Urinary bladder (tissue), 4 donors: ENCODE results near the gene CREB5. TPM values are rescaled to one million over a fixed set of nuclear protein-coding genes. Genes with fewer than 3 reads are reported as not detected.
"Not testable (repeated sequence)": the region's sequence is repeated elsewhere in the genome, so short reads cannot be mapped to it uniquely, and the experiment has no call there.

Source experiments
- DNase-seq: peaks from one replicate; pipeline ENCODE4 v3.0.0-alpha.2; 2015; ENCODE audit errors: extremely low spot score
- H3K27ac ChIP-seq: one replicate; pipeline ENCODE4 v1.5.1; 2013; ENCODE audit warnings: low read depth, mild to moderate bottlenecking, moderate library complexity
- H3K36me3 ChIP-seq: one replicate; pipeline ENCODE4 v1.6.1; 2013; ENCODE audit warnings: mild to moderate bottlenecking, moderate library complexity; ENCODE audit not compliant: insufficient read depth
- H3K4me1 ChIP-seq: one replicate; pipeline ENCODE4 v1.6.1; 2013; ENCODE audit warnings: mild to moderate bottlenecking, moderate library complexity; ENCODE audit not compliant: insufficient read depth
- H3K4me3 ChIP-seq: one replicate; pipeline ENCODE4 v1.5.1; 2013; ENCODE audit warnings: low read depth, low read length
- WGBS: extraction: QIAGEN DNeasy Blood & Tissue Kit; methylation state at CpG from one replicate; pipeline ENCODE4 v1.1.7; 2013; 5-methylcytosine and 5-hydroxymethylcytosine counted together
- polyA plus RNA-seq: library from polyadenylated mRNA; stranded (reverse); fragments of 200-250 nt; gene quantifications from one replicate; pipeline ENCODE4 v1.2.3, GENCODE V29; 2013
- total RNA-seq: library from RNA; depleted of rRNA; stranded (reverse); fragments of >200 nt; gene quantifications from one replicate; pipeline ENCODE4 v1.2.3, GENCODE V29; 2014
- donor health status: healthy with polysubstance abuse.
- donor health status: healthy.

Gene CREB5
- total and polyA plus RNA-seq, 2 donors, result 6.5 to 53.5 TPM

DNA sequence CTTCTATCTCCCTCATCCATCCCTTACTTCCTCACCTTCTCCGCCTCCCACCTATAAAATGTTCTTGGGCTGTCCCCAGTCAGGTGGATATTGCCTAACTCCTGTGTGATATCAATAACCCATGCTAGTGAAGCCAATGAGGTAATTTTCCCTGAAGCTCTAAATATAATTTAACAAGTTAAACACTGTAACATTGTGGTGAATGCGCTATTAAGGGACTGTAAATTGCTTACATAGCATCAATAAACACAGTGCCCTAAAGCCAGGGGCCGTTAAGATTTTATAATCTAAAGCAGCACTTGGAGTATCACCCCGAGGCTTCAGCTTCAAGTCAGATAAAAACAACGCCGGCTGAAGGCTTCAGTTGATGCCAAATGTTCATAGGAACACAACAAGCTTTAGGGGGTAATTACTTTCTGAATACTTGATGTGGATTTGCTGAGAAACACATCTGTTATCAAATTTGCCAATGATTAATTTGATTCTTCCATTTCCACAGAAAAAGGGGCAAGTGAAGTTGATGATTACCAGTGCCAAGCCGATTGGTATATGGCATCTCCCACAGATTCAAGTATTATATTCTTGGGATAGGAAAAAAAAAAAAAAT lies 138.4 kb downstream of the CREB5 start:
- no peaks in the 10 kb centered on the region for H3K36me3 ChIP-seq
- H3K4me3 ChIP-seq, result no peak overlapping the region
- 54% methylated on average over 7 of the region's 7 CpGs for WGBS
- DNase-seq, result no peak
- no peak overlapping the region for H3K27ac ChIP-seq
- H3K4me1 ChIP-seq, result no peaks in the 10 kb centered on the region

DNA sequence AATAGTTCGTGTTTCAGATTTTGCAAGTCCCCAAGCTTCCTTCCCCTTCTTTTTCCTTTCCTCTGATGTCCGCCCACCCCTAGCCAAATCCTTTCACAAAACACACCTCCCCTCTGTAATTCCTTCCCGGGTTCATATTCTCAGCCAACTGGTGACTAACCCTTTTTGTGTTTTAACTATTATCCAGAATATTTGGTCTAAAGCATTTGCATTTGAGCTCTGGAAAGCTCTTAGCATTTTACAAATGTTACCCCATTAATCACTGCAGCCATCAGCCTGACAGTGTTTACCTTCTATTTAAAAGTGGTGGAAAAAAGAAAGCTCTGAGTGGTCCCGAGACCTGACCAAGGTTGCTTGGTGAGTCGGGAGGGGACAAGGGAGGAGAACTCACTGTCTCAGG lies 139.0 kb downstream of the CREB5 start:
- H3K4me3 ChIP-seq, result no peak overlapping the region
- no peak for DNase-seq
- no peak overlapping the region for H3K27ac ChIP-seq
- H3K36me3 ChIP-seq, result no peaks in the 10 kb centered on the region
- H3K4me1 ChIP-seq, result no peaks in the 10 kb centered on the region
- 22% methylated on average over 5 of the region's 5 CpGs for WGBS

- DNase-seq, H3K27ac ChIP-seq, H3K36me3 ChIP-seq, H3K4me3 ChIP-seq, H3K4me1 ChIP-seq: not testable (repeated sequence)
- 50% methylated on average over 1 of the region's 1 CpG for WGBS
These were observed 139.4 kb downstream of the CREB5 start for GRCh38 chr7:28551766-28552165.

- 96% methylated on average over 4 of the region's 4 CpGs for WGBS
- no peak overlapping the region for H3K4me3 ChIP-seq
- no peak overlapping the region for H3K27ac ChIP-seq
- no peak for DNase-seq
- H3K4me1 ChIP-seq, result no peaks in the 10 kb centered on the region
- no peaks in the 10 kb centered on the region for H3K36me3 ChIP-seq
These were observed 142.6 kb downstream of the CREB5 start for GRCh38 chr7:28554802-28555471.

GRCh38 chr7:28556025-28556424 lies 143.7 kb downstream of the CREB5 start:
- no peaks in the 10 kb centered on the region for H3K4me1 ChIP-seq
- 84% methylated on average over 8 of the region's 8 CpGs for WGBS

GRCh38 chr7:28556671-28557070 lies 144.4 kb downstream of the CREB5 start:
- 89% methylated on average over 2 of the region's 2 CpGs for WGBS
- Histone ChIP-seq H3K27ac (no peak overlapping the region), H3K4me3 (no peak overlapping the region), H3K4me1 (no peaks in the 10 kb centered on the region), H3K36me3 (no peaks in the 10 kb centered on the region)
- DNase-seq, result no peak

More at GRCh38 chr7:28556025-28556424, 143.7 kb downstream of the CREB5 start:
- Histone ChIP-seq H3K27ac (no peak overlapping the region), H3K36me3 (no peaks in the 10 kb centered on the region), H3K4me3 (no peak overlapping the region)
- no peak for DNase-seq

DNA sequence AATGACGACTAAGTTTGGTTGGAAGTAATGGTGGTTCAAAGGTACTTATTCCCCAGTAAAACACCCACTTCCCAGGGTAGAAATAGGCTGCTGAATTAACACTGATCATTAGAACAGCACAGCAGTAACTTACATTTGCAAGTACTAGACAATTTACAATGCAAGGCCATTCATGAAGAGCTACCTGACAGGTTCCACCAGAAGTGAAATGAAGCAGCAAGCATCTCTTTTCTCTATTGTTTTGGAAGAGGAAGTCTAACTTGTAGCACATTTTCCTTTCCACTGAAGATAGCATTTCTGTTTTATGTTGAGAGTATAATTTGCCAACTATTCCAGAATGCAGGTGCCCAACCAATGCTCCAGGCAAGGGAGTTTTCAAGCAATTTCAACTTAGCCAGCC lies 145.9 kb downstream of the CREB5 start:
- DNase-seq, result no peak

GRCh38 chr7:28560767-28561166 lies 148.4 kb downstream of the CREB5 start:
- 75% methylated on average over 38 of the region's 38 CpGs for WGBS
- no peaks in the 10 kb centered on the region for H3K36me3 ChIP-seq
- no peak for DNase-seq
- H3K27ac ChIP-seq, result no peak overlapping the region
- H3K4me3 ChIP-seq, result no peak overlapping the region
- H3K4me1 ChIP-seq, result no peaks in the 10 kb centered on the region

More for the DNA sequence above, 145.9 kb downstream of the CREB5 start:
- Histone ChIP-seq H3K36me3 (no peaks in the 10 kb centered on the region), H3K27ac (no peak overlapping the region), H3K4me1 (no peaks in the 10 kb centered on the region), H3K4me3 (no peak overlapping the region)
- 72% methylated on average over 1 of the region's 1 CpG for WGBS

DNA sequence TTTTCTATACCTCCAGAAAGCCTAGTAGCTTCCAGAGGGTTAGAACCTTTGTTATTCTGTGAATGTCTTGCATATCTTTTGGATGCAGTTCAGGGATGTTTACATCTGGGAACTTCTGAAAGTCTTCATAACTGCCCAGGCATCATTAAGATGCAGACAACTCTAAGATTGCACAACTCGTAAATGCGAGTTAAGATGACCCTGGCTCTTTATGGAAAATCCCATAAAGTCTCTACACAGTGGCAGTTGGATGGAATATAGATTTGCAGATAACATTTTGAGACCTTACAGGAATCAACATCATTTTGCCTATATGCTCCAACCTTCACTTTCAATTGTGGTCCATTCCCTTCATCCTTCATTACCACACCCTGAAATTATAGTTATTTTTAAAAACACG lies 151.7 kb downstream of the CREB5 start:
- no peak for DNase-seq
- no peak overlapping the region for H3K4me3 ChIP-seq
- H3K4me1 ChIP-seq, result no peaks in the 10 kb centered on the region
- WGBS, result 69% methylated on average over 3 of the region's 3 CpGs
- H3K36me3 ChIP-seq, result no peaks in the 10 kb centered on the region
- no peak overlapping the region for H3K27ac ChIP-seq

DNA sequence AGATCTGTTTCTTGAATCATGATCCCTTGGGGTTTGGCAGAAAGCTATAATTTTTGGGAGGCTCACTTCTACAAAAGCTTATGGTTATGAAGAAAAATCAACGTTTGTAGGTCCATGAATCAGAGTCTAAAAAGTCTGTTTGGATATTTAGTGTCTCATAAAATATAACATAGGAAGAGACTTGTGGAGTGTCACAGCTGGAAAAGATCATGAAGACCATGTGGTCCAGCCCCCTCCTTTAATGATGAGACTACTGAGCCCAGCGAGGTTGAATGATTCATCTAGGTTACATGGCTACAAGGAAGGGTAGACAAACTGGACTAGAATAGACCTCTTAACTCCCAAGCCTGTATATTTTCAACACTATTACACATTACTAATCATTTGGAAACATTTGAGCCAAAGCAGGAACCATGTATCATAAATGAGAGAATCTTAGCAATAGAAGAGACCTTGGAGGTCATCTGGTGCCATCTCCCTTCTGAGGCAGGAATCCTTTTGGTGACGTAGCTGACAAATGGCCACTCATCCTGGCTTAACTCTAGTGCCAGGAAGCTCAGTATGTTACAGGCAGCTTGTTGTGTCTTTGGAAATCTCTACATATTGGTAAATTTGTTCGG lies 152.5 kb downstream of the CREB5 start:
- no peaks in the 10 kb centered on the region for H3K36me3 ChIP-seq
- no peak overlapping the region for H3K27ac ChIP-seq
- WGBS, result 73% methylated on average over 4 of the region's 4 CpGs
- H3K4me1 ChIP-seq, result no peaks in the 10 kb centered on the region
- no peak for DNase-seq
- no peak overlapping the region for H3K4me3 ChIP-seq

GRCh38 chr7:28565980-28566379 lies 153.7 kb downstream of the CREB5 start:
- DNase-seq, result no peak
- H3K27ac ChIP-seq, result no peak overlapping the region
- H3K4me1 ChIP-seq, result no peaks in the 10 kb centered on the region
- 27% methylated on average over 1 of the region's 1 CpG for WGBS
- H3K4me3 ChIP-seq, result no peak overlapping the region
- H3K36me3 ChIP-seq, result no peaks in the 10 kb centered on the region

DNA sequence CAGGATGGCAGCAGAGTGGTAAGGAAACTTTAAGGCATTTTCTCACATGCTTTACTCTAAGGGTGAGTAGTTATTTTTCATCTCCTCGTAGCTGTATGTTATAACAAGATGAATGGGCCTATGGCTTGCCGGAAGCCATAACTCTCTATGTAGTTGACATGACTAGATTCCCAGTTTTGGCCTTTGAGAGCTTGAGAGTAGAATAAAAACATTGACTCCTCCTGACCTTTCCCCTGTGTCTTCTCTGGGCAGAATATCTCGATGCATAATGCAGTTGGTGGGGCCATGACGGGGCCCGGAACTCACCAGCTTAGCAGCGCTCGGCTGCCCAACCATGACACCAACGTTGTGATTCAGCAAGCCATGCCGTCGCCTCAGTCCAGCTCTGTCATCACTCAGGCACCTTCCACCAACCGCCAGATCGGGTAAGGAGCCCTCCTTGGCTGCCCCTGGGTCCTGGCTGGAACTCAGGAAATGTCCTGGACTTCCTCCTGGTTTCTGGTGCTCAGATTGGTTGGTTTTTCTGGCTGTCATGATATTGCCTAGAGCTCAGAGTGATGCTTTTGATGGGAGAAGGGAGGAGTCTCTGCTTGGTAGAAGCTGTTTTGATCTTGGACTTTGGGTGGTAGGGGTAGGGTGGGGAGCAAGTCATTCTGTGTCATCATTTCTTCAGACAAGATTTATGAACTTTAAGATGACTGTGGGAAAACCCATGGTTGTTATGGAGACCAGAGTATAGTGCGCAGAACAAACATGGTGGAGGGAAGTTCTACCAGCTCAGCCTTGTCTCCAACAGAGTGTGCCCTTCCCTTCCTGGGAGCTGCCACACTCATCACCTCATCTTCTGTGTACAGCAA lies 158.0 kb downstream of the CREB5 start:
- Histone ChIP-seq H3K4me3 (no peak overlapping the region), H3K36me3 (no peaks in the 10 kb centered on the region), H3K4me1 (no peaks in the 10 kb centered on the region), H3K27ac (no peak overlapping the region)
- no peak for DNase-seq
- WGBS, result 96% methylated on average over 13 of the region's 13 CpGs

DNA sequence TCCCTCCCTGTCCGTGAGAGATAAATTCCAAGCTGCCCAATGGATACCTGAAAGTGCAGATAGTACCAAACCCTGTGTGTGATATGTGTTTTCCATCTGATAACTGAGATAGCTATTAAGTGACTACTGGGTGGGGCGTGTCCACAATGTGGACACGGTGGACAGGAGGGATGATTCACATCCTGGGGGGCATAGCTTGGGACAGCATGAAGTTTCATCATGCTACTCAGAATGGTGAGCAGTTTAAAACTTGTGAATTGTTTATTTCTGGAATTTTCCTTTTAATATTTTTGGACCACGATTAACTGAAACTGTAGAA lies 158.6 kb downstream of the CREB5 start:
- Histone ChIP-seq H3K4me1 (no peaks in the 10 kb centered on the region), H3K36me3 (no peaks in the 10 kb centered on the region), H3K27ac (no peak overlapping the region), H3K4me3 (no peak overlapping the region)
- no peak for DNase-seq
- WGBS, result 84% methylated on average over 4 of the region's 4 CpGs

GRCh38 chr7:28571405-28571804 lies 159.1 kb downstream of the CREB5 start:
- H3K36me3 ChIP-seq, result no peaks in the 10 kb centered on the region
- no peaks in the 10 kb centered on the region for H3K4me1 ChIP-seq
- no peak for DNase-seq
- no peak overlapping the region for H3K27ac ChIP-seq
- no peak overlapping the region for H3K4me3 ChIP-seq
- WGBS, result 97% methylated on average over 4 of the region's 4 CpGs
